ENCODE measurements around the gene TMEM209.

DNA sequence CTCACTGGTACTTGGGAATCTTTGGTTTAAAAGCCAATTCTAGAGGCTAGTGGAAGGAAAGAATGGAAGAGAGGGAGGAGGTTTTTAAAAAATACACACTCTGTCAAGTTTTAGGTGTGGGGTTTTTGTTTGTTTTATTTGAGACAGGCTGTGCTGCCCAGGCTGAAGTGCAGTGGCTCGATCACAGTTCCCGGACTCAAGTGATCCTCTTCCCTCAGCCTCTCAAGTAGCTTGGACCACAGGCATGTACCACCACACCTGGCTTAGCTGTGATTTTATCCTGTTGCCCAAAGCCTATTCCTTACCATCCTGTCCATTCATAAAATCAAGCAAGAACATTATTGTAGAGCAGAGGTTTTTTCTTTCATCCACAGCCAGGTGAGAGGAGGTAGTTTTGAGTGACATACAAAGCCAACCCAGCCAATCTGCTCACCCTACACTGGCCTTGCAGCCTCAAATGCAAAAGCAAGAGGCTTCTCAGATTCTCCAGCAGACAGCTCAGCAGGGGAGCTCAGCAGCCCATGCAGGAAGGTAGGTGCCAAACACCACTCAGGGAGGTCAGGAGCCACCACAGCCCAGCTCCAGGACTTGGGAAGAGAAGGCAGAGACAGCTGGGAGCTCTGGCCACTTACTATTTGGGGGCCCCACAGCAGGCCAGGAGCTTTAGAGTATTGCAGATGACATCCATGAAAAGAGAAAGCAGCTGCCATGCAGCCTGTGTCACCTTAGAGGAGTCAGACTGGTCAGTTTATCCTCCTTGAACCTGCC lies 65.8 kb downstream of the TMEM209 start:
- TF ChIP-seq, protein P1, sequence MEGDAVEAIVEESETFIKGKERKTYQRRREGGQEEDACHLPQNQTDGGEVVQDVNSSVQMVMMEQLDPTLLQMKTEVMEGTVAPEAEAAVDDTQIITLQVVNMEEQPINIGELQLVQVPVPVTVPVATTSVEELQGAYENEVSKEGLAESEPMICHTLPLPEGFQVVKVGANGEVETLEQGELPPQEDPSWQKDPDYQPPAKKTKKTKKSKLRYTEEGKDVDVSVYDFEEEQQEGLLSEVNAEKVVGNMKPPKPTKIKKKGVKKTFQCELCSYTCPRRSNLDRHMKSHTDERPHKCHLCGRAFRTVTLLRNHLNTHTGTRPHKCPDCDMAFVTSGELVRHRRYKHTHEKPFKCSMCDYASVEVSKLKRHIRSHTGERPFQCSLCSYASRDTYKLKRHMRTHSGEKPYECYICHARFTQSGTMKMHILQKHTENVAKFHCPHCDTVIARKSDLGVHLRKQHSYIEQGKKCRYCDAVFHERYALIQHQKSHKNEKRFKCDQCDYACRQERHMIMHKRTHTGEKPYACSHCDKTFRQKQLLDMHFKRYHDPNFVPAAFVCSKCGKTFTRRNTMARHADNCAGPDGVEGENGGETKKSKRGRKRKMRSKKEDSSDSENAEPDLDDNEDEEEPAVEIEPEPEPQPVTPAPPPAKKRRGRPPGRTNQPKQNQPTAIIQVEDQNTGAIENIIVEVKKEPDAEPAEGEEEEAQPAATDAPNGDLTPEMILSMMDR (conservative IDR thresholded peaks at IDR 0.05) = no peak
- no peak for TF ChIP-seq EZH2 (IDR thresholded peaks at IDR 0.05; ENCODE audit: low read depth)
